Activated CD8-positive, alpha-beta memory T cell treated with anti-CD3 and anti-CD28 coated beads for 4 hours (primary cell): ENCODE measurements around the gene ORAI1.
"Not testable (repeated sequence)": the region's sequence is repeated elsewhere in the genome, so short reads cannot be mapped to it uniquely, and the experiment has no call there.

Experiments used
- DNase-seq, 2 donors: peaks; one replicate each; pipeline ENCODE4 v3.0.0-alpha.2; 2020; ENCODE audit warnings: low read depth in 2 of 2

ORAI1 gene

GRCh38 chr12:121626087-121626852 lies at the start of gene ORAI1:
Gene ORAI1 (plus strand): TSS chr12:121626530.
- peak; percentile 93 to 98 for DNase-seq

DNA sequence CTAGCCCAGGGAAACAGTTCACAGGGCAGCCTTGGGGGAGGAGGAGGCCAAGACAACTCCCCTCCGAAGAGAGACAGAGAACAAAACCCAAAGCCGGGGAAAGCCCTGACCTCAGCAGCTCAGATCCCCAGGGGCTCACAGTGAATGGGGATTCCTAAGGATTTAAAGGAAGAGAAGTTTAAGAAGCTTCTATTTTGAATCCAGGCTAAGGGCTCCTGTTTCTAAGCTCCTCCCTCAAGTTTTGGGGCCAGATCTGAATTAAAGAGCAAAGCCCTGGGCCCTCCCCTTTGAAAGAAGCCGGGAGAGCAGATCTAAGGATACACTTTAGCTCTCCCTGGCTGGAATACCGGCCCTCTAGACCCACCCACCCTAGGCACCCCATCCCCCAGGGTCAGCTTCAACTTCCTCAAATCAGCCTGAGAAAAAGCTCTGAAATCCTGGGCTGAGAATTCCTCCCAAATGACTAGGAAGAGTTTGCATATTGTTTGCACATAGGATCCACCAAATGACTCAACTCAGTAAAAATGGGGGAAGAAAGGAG lies 49.4 kb upstream of the ORAI1 start:
- DNase-seq: no peak

- no peak for DNase-seq
These were observed 48.7 kb upstream of the ORAI1 start for GRCh38 chr12:121577443-121578180.

DNA sequence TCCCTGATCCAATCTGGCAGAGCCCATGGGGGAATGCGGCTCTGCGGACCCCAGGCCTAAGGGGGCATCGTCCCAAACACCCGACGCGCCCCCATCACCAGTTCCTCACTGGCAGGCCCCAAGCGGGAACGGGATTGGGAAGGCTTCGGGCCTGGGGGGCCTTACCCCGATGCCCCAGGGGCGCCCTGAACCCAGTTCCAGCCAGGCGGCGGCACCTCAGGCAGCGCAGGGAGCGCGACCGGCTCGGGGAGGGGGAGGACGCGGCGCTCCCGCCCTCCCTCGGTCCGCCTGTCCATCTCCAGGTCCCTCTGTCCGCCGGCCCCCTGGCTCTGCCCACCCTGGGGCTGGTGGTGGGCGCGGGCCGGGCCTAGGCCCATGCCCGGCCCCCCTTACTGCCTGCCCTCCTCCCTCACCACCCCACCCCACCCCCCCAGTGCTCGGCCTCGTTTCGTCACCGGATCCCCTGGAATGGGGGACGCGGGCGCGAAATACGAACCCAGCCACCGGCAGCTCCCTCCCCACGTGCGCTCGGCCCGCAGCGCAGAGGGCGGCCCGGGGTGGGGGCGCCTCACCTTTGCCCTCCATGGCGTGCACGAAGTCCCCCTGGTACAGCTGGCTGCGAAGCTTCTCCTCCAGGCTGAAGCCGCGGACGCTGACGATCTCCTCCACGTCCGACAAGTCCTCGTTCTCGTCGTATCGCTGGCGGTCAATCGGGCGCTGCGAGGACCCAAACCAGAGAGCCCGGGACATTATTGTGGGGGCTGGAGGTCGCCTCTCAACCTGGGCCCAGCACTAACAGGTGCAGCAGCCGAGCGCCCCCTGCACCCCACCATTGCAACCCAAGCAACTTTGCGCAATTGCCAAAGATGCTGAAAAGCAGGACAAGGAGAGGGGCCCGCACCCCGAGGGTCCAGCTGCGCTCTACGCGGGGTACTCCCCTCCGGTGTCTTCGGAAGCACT lies 47.8 kb upstream of the ORAI1 start:
- DNase-seq: no peak

DNA sequence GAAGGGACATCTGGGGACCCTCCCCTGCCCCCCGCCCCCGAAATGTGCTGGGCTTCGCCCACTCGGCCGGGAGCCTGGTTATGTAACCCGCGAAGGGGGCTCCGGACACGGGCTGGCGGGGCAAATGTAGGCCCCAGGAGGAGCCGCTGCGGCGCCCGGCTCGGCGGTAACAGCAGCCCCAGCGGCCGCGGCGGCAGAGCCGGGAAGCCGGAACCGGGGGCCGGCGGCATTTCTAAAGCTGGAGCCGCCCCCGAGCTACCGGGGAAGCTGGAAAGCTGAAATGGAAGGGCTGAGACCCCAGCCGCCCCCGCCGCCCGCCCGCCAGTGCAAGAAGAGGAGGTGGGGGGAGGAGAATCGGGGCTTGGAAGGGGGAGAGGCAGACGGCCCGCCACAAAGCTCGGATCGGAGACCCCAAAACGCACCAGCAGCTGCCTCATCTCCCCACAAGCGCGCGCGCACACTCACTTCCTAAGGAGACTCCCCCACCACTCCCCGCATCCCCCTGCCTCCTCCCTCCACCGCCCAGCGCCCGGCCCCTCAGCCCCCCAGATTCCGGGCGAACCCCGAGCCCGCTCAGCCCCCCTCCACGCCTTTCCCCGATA lies 47.0 kb upstream of the ORAI1 start:
- no peak for DNase-seq

DNA sequence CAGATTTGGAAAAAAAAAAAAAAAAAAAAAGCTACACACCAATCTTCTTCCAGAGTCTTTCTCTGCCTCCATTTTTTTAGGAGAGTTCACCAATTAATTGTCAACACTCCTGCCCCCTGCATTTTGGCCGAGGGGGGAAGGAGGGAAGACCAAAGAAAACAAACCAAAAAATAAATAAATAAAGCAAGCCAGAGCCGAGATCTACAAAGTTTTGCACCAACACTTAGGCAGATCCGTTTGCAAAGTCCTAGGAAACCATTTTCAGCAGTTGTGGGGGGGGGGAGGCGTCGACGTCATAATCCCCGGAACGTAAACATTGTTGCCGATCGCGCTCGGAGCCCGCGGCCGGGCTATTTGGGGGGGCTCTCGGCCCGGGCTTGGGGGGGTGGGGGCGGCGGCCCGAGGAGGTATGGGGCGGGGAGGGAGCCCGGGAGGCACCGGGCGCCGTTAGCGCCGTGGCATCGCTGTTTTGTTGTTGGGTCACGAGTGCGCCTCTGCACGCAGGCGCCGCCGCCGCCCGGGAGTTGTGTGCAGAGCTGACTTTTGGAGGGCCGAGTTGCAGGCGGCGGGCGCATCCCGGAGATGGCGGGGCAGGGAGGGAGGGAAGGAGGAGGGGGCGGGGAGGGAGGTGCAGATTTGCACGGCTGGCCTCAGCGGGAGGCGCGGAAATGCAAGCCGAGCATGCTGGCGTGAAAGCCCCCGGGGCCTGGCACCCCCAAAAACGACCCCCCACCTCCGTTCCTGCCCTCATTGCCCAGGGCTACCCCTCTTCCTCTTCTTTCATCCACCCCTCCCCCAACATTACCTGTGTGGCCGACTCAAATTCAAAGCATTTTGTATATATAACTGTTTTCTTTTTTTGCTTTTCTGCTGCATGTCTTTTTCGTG lies 46.1 kb upstream of the ORAI1 start:
- DNase-seq: peak; percentile 28 to 48

- DNase-seq: no peak
These were observed 45.2 kb upstream of the ORAI1 start, which contains the start of gene KDM2B for GRCh38 chr12:121580959-121581685. Gene KDM2B (minus strand): TSS chr12:121581023. CDS start chr12:121580911, 112 bp downstream.

DNA sequence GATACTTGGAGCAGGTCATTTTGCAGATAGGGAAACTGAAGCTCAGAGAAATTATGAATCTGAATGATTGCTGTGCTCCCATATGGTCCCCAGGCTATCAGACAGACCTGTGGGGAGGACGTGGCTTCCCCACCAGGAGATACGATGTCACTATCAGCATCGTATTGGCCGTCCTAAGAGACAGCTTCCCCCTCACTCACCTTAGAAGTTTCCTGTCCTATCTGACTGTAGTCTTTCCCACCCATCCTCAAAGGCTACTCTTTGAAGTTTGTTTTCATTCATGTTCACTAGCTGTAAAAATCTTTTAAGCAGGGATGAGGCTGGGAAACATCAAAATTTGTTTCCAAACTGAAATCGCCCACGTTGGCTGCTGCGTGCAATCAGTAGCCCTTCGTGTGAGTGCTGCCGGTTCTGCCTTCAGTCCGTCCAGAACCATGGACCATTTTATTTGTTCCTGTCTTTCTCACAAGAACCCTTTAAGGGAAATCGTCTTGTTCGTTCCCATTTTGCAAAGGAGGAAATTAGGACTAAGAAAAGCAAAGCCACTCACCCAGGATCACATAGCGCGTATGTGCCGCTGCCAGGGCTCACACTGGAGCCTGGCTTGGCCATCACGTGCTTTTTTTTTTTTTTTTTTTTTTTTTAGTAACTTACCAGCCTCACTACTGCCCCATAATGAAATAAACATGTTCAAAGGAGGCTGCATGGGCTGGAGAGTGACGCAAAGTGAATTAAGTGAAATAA lies 44.5 kb upstream of the ORAI1 start:
- no peak for DNase-seq

GRCh38 chr12:121582583-121583333 lies 43.6 kb upstream of the ORAI1 start:
- DNase-seq: no peak

- DNase-seq: not testable (repeated sequence)
These were observed 43.0 kb upstream of the ORAI1 start for GRCh38 chr12:121583334-121583661.

- not testable (repeated sequence) for DNase-seq
These were observed 41.4 kb upstream of the ORAI1 start for GRCh38 chr12:121584885-121585284.

DNA sequence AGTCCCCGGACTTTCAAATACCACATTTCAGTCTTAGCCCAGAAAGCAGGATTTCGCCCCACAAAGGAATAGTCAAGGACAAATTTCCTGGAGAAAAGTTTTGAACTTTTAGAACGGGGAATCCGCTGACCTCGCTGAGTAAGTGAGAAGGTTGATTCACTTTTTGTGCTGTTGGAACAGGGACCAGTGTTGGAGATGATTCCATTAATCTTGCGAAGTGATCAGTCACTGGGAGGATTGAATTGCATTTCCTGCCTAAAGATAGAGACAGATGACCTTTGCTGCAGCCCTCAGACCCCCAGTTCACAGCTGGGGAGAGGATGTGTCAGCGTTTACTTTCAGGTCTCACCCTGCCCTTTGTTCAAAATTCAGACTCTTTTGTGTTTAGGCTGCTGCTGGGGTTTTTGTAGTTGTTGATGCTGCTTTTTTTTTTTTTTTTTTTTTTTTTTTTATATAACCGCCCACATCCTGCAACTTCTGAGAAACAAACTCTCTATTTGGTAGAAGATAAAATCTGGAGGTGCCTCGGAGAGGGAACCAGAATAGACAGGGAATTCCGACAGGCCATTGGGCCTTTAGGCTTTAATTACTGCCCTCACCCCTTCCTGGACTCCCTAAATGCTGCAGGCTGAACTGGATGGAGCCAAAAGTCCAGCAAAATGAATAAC lies 35.7 kb upstream of the ORAI1 start:
- DNase-seq: peak; percentile 38 to 53

DNA sequence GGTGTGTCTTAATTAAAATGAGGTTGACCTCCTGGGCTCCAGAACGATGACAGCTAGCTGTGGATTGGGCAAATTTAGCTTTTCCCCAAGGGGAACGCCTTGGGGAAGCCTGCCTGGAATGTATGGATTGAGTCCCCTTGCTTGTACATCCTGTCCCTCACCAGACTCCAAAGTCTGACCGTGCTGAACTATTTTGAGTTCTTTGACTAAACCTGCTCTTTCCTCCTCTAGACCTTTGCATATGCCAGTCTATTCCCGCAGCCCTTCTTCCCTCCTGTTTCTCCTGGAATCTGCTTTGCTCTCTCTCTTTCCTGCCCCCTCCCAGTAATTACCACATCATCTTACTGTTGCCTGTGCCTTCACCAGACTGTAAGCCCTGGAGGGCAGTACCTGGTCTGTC lies 34.0 kb upstream of the ORAI1 start:
- DNase-seq: no peak

DNA sequence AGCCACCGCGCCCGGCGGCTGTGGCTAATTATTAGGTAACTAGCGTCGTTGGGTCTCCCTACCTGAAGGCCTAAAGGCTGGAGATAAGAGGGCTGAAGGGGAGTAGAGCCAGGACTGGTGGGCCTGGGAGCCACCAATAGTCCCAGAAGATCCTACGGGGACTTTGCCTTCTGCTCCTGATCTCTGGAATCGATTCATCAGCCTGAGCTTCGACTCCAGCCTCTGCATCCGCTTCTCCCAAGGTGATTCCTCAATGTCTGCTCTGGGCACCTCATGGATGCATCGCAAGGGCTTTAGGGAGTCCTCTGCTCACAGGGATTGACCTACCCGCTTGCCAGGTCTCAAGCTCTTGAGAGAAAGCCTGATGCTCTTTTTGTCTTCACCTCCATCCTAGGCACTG lies 30.8 kb upstream of the ORAI1 start:
- DNase-seq: no peak

DNA sequence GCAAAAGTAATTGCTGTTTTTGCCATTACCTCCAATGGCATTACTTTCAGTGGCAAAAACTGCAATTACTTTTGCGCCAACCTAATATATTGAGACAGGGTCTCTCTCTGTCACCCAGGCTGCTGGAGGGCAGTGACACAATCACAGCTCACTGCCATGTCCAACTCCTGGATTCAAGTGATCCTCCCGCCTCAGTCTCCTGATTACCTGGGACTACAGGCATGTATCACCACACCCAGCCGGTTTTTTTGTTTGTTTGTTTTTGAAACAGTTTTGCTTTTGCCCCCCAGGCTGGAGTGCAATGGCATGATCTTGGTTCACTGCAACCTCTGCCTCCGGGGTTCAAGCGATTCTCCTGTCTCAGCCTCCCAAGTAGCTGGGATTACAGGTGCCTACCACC lies 29.8 kb upstream of the ORAI1 start:
- no peak for DNase-seq

DNA sequence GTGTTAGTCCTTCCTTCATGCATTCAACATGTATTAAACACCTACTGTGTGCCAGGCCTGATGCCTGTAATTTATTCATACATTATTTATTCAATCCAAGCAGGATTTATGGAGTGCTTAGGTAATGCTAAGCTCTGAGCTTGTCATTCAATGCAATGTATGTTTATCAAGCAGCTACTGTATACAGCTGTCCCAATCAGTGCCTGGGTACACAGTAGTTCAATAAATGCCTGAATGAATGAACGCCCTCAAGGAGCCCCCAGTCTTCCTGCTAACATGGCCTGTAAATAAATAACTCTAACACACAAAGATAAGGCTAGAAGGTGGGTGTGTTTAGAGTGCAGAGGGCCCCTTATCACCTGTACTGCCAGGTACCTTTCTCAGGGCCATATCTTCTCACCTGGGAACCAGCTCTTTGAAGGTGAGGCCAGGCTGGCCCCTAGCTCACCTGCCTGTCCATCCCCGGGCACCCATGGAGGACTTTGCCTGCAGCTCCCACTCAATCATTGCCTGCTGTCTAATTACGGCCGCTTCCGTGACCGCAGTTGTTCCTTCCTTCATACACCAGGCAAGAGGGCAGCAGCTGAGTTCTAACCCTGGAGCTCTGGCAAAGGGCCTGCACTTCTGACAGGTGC lies 25.5 kb upstream of the ORAI1 start:
- DNase-seq: no peak

DNA sequence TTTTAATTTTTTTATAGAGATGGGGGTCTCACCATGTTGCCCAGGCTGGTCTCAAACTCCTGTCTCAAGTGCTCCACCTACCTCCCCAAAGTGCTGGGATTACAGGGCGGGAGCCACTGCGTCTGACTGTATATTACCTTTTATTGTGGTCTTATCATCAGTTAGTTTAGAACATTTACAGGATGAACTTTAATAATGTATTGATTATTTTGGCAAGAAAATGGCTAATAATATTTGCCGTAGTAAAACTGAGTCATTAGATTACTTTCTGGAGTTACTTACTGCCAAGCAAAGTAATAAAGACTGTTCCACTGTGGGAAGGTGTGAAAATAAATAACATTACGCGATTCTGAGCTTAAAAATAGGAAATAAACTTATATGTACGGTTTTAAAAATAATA lies 23.6 kb upstream of the ORAI1 start:
- no peak for DNase-seq
